H1 (cell line): Measurements from ENCODE around the gene CTNND2. TPM values are rescaled to one million over a fixed set of nuclear protein-coding genes. Genes with fewer than 3 reads are reported as not detected.

Experiments
- CHD1 ChIP-seq: IDR thresholded peaks from 2 replicates; pipeline ENCODE4 v1.6.1; 2012; ENCODE audit warnings: low read depth, low read length, improper control_type of control experiment
- CREB1 ChIP-seq: IDR thresholded peaks from 2 replicates; pipeline ENCODE4 v1.6.1; 2012; ENCODE audit warnings: inconsistent platforms
- EGR1 ChIP-seq: IDR thresholded peaks from 2 replicates; pipeline ENCODE4 v1.6.1; 2011; ENCODE audit warnings: low read depth, low read length, borderline replicate concordance
- KDM1A ChIP-seq: fragments of 200-600, 300-600 bp; sonication (generic); IDR thresholded peaks from 2 replicates; pipeline ENCODE4 v1.7.1; 2016; ENCODE audit warnings: mild to moderate bottlenecking, low read length, borderline replicate concordance
- SAP30 ChIP-seq: fragments of 300-600 bp; sonication (generic); IDR thresholded peaks from 2 replicates; pipeline ENCODE4 v1.7.1; 2012; ENCODE audit warnings: low read length, moderate library complexity, mild to moderate bottlenecking, inconsistent platforms; ENCODE audit not compliant: insufficient read depth, insufficient replicate concordance
- SIN3A ChIP-seq, 2 experiments: IDR thresholded peaks in 1 of 2; conservative IDR thresholded peaks in 1 of 2; 2 replicates each; pipeline ENCODE4 v1.6.1; 2011 to 2012; ENCODE audit warnings: low read length in 2 of 2, improper control_type of control experiment in 1 of 2, low read depth in 1 of 2, mild to moderate bottlenecking in 1 of 2
- SUZ12 ChIP-seq: fragments of 200-600 bp; sonication (generic); IDR thresholded peaks from 2 replicates; pipeline ENCODE4 v1.6.1; 2012; ENCODE audit warnings: mild to moderate bottlenecking, inconsistent platforms, low read length, moderate library complexity, mixed read lengths
- TAF1 ChIP-seq: IDR thresholded peaks from 2 replicates; pipeline ENCODE4 v1.6.1; 2011; ENCODE audit warnings: mild to moderate bottlenecking, low read depth, low read length
- polyA plus RNA-seq, 7 experiments: library from polyadenylated mRNA; depleted of rRNA in 3 of 7; stranded (reverse) in 5 of 7; unstranded in 2 of 7; fragments of >200 nt in 5 of 7; fragments of 200-250 nt in 2 of 7; gene quantifications; 1 replicate in 5 of 7; 2 replicates in 1 of 7; 4 replicates in 1 of 7; pipeline versions ENCODE4 v1.2.1 to v1.2.3, GENCODE V29; 2011 to 2013; ENCODE audit warnings: missing spikeins in 2 of 7, mixed read lengths in 2 of 7
- total RNA-seq: library from RNA; stranded (reverse); fragmentation: NEBNext Ultra II Directional; extraction: Animal tissue kit (Norgen Biotek cat#: 25700); gene quantifications from 2 replicates; pipeline ENCODE4 v1.2.1, GENCODE V29; 2021
- TF ChIP-seq, protein P1 (sequence below): fragments of 300-600 bp; sonication (generic); IDR thresholded peaks from 2 replicates; pipeline ENCODE4 v1.7.1; 2012; ENCODE audit warnings: low read length, moderate library complexity, mild to moderate bottlenecking, inconsistent platforms; ENCODE audit not compliant: insufficient replicate concordance

CTNND2 gene
- total and polyA plus RNA-seq, 2 of the 8 experiments (the other 6 are each of a cell fraction or from before 2014, with no cell fraction given), result 7.4 to 14.2 TPM

DNA sequence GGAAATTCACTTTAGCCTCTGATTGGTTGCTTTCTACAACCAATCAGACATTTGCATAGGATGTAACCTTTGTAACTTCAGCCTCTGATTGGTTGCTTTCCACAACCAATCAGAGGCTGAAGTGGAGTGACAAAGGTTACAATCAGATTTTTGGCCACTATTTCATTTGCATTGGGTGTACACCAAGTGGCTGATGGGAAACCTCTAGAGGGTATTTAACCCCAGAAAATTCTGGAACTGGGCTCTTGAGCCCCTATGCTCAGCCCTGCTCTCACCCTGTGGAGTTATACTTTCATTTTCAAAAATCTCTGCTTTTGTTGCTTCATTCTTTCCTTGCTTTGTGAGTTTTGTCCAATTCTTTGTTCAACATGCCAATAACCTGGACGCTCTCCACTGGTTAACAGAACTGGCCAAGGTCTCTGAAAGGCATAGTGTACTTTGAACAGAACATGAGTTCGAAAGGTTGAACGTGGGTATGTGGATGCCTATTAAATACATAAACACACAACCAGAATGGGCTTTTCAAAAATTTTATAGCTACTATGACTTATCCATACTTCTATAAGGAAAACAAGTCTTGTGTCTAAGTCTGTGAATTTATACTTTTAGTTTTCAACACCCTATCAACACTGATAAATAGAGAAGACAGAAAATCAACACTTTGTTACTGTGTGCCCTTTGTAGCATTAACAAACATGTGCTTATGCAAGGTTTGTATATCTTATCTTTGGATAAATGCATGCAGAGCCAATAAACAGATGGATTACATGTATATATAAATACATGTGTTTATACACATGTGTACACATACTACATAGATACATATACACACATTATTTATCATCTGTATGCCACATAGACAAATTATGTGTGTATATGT, 568.1 kb downstream of the CTNND2 start (continued):
- TF ChIP-seq, protein P1, sequence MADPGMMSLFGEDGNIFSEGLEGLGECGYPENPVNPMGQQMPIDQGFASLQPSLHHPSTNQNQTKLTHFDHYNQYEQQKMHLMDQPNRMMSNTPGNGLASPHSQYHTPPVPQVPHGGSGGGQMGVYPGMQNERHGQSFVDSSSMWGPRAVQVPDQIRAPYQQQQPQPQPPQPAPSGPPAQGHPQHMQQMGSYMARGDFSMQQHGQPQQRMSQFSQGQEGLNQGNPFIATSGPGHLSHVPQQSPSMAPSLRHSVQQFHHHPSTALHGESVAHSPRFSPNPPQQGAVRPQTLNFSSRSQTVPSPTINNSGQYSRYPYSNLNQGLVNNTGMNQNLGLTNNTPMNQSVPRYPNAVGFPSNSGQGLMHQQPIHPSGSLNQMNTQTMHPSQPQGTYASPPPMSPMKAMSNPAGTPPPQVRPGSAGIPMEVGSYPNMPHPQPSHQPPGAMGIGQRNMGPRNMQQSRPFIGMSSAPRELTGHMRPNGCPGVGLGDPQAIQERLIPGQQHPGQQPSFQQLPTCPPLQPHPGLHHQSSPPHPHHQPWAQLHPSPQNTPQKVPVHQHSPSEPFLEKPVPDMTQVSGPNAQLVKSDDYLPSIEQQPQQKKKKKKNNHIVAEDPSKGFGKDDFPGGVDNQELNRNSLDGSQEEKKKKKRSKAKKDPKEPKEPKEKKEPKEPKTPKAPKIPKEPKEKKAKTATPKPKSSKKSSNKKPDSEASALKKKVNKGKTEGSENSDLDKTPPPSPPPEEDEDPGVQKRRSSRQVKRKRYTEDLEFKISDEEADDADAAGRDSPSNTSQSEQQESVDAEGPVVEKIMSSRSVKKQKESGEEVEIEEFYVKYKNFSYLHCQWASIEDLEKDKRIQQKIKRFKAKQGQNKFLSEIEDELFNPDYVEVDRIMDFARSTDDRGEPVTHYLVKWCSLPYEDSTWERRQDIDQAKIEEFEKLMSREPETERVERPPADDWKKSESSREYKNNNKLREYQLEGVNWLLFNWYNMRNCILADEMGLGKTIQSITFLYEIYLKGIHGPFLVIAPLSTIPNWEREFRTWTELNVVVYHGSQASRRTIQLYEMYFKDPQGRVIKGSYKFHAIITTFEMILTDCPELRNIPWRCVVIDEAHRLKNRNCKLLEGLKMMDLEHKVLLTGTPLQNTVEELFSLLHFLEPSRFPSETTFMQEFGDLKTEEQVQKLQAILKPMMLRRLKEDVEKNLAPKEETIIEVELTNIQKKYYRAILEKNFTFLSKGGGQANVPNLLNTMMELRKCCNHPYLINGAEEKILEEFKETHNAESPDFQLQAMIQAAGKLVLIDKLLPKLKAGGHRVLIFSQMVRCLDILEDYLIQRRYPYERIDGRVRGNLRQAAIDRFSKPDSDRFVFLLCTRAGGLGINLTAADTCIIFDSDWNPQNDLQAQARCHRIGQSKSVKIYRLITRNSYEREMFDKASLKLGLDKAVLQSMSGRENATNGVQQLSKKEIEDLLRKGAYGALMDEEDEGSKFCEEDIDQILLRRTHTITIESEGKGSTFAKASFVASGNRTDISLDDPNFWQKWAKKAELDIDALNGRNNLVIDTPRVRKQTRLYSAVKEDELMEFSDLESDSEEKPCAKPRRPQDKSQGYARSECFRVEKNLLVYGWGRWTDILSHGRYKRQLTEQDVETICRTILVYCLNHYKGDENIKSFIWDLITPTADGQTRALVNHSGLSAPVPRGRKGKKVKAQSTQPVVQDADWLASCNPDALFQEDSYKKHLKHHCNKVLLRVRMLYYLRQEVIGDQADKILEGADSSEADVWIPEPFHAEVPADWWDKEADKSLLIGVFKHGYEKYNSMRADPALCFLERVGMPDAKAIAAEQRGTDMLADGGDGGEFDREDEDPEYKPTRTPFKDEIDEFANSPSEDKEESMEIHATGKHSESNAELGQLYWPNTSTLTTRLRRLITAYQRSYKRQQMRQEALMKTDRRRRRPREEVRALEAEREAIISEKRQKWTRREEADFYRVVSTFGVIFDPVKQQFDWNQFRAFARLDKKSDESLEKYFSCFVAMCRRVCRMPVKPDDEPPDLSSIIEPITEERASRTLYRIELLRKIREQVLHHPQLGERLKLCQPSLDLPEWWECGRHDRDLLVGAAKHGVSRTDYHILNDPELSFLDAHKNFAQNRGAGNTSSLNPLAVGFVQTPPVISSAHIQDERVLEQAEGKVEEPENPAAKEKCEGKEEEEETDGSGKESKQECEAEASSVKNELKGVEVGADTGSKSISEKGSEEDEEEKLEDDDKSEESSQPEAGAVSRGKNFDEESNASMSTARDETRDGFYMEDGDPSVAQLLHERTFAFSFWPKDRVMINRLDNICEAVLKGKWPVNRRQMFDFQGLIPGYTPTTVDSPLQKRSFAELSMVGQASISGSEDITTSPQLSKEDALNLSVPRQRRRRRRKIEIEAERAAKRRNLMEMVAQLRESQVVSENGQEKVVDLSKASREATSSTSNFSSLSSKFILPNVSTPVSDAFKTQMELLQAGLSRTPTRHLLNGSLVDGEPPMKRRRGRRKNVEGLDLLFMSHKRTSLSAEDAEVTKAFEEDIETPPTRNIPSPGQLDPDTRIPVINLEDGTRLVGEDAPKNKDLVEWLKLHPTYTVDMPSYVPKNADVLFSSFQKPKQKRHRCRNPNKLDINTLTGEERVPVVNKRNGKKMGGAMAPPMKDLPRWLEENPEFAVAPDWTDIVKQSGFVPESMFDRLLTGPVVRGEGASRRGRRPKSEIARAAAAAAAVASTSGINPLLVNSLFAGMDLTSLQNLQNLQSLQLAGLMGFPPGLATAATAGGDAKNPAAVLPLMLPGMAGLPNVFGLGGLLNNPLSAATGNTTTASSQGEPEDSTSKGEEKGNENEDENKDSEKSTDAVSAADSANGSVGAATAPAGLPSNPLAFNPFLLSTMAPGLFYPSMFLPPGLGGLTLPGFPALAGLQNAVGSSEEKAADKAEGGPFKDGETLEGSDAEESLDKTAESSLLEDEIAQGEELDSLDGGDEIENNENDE, result no peak
- TF ChIP-seq TAF1, result no peak
- no peak for TF ChIP-seq SAP30
- no peak for TF ChIP-seq KDM1A
- TF ChIP-seq CHD1, result no peak
- TF ChIP-seq EGR1, result no peak
- TF ChIP-seq SUZ12, result no peak
- TF ChIP-seq CREB1, result no peak
- no peak for TF ChIP-seq SIN3A (conservative IDR thresholded peaks at IDR 0.05 in 1 of 2, IDR thresholded peaks at IDR 0.05 in 1 of 2; ENCODE audit: low read depth in 1 of 2, low read length in 2 of 2)
